Measurements from ENCODE around the gene GBE1. TPM values are rescaled to one million over a fixed set of nuclear protein-coding genes. Genes with fewer than 3 reads are reported as not detected.

The GBE1 gene
- polyA plus RNA-seq, 1 donor (not counting 4 experiments of a cell fraction or from before 2014, with no cell fraction given) = 30.2 TPM

DNA sequence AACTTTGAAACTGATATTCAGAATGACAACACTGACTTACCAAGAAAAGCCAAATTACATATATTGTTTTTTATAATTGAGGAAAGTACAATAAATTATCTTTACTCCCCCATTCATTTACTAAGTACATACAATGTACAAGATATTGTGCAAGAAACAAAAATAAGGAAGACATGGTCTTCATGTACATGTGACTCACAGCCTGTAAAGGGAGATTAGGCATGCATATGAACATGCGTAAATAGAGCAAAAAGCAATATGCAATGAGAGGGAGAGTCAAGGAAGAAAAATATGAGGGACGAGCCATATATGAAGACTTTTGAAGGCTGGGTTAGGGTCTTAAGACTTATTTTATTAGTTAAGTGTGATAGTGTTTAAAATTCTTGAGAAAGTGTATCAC, 258.4 kb downstream of the GBE1 start:
- H3K9me3 ChIP-seq (ENCODE audit: control insufficient read depth, low read depth, low read length) = no peaks in the 10 kb centered on the region
- H3K79me2 ChIP-seq (ENCODE audit: control insufficient read depth, insufficient read depth, low read length) = no peaks in the 10 kb centered on the region
- no peak overlapping the region for H3K27ac ChIP-seq (ENCODE audit: control insufficient read depth, insufficient read depth, low read length)
- H4K20me1 ChIP-seq (ENCODE audit: control insufficient read depth, extremely low read depth, insufficient read depth, low read length) = no peaks in the 10 kb centered on the region
- H3K4me3 ChIP-seq (ENCODE audit: control insufficient read depth in 2 of 3, extremely low read depth in 1 of 3, insufficient read depth in 2 of 3, low read depth in 1 of 3, low read length in 3 of 3) = no peak overlapping the region
- no peak overlapping the region for H2AFZ ChIP-seq (ENCODE audit: control insufficient read depth, low read length)
- H3K9ac ChIP-seq (ENCODE audit: control insufficient read depth, extremely low read depth, insufficient read depth, low read length) = no peak overlapping the region
- no peaks in the 10 kb centered on the region for H3K9me1 ChIP-seq (ENCODE audit: control insufficient read depth, extremely low read depth, insufficient read depth, low read length)
- H3K36me3 ChIP-seq (ENCODE audit: control insufficient read depth in 2 of 2, extremely low read depth in 1 of 2, insufficient read depth in 2 of 2, low read length in 2 of 2) = no peaks in the 10 kb centered on the region
- dilution Hi-C loops (cut with MboI; ENCODE audit: extremely low pct_ligation_motif_present, low sequenced_read_pairs) = no loop called here
- FAIRE-seq = no peak
- no peaks in the 10 kb centered on the region for H3K27me3 ChIP-seq (ENCODE audit: control insufficient read depth, extremely low read depth, insufficient read depth, low read length)
- H3K4me2 ChIP-seq (ENCODE audit: control insufficient read depth, extremely low read depth, insufficient read depth, low read depth, low read length) = no peak overlapping the region
- no peaks in the 10 kb centered on the region for H3K4me1 ChIP-seq (ENCODE audit: control insufficient read depth, extremely low read depth, insufficient read depth, low read length)
- TF ChIP-seq, protein P1, sequence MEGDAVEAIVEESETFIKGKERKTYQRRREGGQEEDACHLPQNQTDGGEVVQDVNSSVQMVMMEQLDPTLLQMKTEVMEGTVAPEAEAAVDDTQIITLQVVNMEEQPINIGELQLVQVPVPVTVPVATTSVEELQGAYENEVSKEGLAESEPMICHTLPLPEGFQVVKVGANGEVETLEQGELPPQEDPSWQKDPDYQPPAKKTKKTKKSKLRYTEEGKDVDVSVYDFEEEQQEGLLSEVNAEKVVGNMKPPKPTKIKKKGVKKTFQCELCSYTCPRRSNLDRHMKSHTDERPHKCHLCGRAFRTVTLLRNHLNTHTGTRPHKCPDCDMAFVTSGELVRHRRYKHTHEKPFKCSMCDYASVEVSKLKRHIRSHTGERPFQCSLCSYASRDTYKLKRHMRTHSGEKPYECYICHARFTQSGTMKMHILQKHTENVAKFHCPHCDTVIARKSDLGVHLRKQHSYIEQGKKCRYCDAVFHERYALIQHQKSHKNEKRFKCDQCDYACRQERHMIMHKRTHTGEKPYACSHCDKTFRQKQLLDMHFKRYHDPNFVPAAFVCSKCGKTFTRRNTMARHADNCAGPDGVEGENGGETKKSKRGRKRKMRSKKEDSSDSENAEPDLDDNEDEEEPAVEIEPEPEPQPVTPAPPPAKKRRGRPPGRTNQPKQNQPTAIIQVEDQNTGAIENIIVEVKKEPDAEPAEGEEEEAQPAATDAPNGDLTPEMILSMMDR (optimal IDR thresholded peaks at IDR 0.05 in 1 of 3, IDR thresholded peaks at IDR 0.05 in 1 of 3, conservative IDR thresholded peaks at IDR 0.05 in 1 of 3; ENCODE audit: extremely low read depth in 1 of 3, insufficient read depth in 2 of 3, low read length in 3 of 3) = no peak
- no peak for TF ChIP-seq EZH2 (IDR thresholded peaks at IDR 0.05; ENCODE audit: low read length)
- no peak for DNase-seq (ENCODE audit: low read depth, low spot score)

- no peak overlapping the region for H3K4me2 ChIP-seq (ENCODE audit: control insufficient read depth, extremely low read depth, insufficient read depth, low read depth, low read length)
- dilution Hi-C loops (cut with MboI; ENCODE audit: extremely low pct_ligation_motif_present, low sequenced_read_pairs) = no loop called here
- H3K27ac ChIP-seq (ENCODE audit: control insufficient read depth, insufficient read depth, low read length) = no peak overlapping the region
- no peaks in the 10 kb centered on the region for H3K9me3 ChIP-seq (ENCODE audit: control insufficient read depth, low read depth, low read length)
- no peaks in the 10 kb centered on the region for H3K79me2 ChIP-seq (ENCODE audit: control insufficient read depth, insufficient read depth, low read length)
- no peaks in the 10 kb centered on the region for H3K9me1 ChIP-seq (ENCODE audit: control insufficient read depth, extremely low read depth, insufficient read depth, low read length)
- H3K9ac ChIP-seq (ENCODE audit: control insufficient read depth, extremely low read depth, insufficient read depth, low read length) = no peak overlapping the region
- no peak for DNase-seq (ENCODE audit: low read depth, low spot score)
- H3K27me3 ChIP-seq (ENCODE audit: control insufficient read depth, extremely low read depth, insufficient read depth, low read length) = no peaks in the 10 kb centered on the region
- H4K20me1 ChIP-seq (ENCODE audit: control insufficient read depth, extremely low read depth, insufficient read depth, low read length) = no peaks in the 10 kb centered on the region
- H3K36me3 ChIP-seq (ENCODE audit: control insufficient read depth in 2 of 2, extremely low read depth in 1 of 2, insufficient read depth in 2 of 2, low read length in 2 of 2) = no peaks in the 10 kb centered on the region
- H2AFZ ChIP-seq (ENCODE audit: control insufficient read depth, low read length) = no peak overlapping the region
- H3K4me3 ChIP-seq (ENCODE audit: control insufficient read depth in 2 of 3, extremely low read depth in 1 of 3, insufficient read depth in 2 of 3, low read depth in 1 of 3, low read length in 3 of 3) = no peak overlapping the region
- no peak for FAIRE-seq
- H3K4me1 ChIP-seq (ENCODE audit: control insufficient read depth, extremely low read depth, insufficient read depth, low read length) = peaks cover 8% of the 10 kb centered on the region
- no peak for TF ChIP-seq EZH2 (IDR thresholded peaks at IDR 0.05; ENCODE audit: low read length)
- TF ChIP-seq, protein P1 (optimal IDR thresholded peaks at IDR 0.05 in 1 of 3, IDR thresholded peaks at IDR 0.05 in 1 of 3, conservative IDR thresholded peaks at IDR 0.05 in 1 of 3; ENCODE audit: extremely low read depth in 1 of 3, insufficient read depth in 2 of 3, low read length in 3 of 3) = no peak
Measured at GRCh38 chr3:81502236-81502635, 259.2 kb downstream of the GBE1 start.

Measured in keratinocyte (primary cell).